OCI-LY1 (cell line): ENCODE results near the gene ANKS1A.

Source experiments
- CTCF ChIP-seq: fragments of 200-600 bp; sonication (generic), shearing (Covaris generic); IDR thresholded peaks from 2 replicates; pipeline ENCODE4 v1.5.1; 2017; ENCODE audit warnings: mild to moderate bottlenecking, antibody characterized with exemption, low read length, moderate library complexity, mixed read lengths
- EZH2 ChIP-seq: fragments of 200-600 bp; sonication (generic), shearing (Covaris generic); IDR thresholded peaks from 2 replicates; pipeline ENCODE4 v1.8.0; 2017; ENCODE audit warnings: borderline replicate concordance, mixed run types, mild to moderate bottlenecking, antibody characterized with exemption, low read length, moderate library complexity, mixed read lengths

- no peak for TF ChIP-seq CTCF
- TF ChIP-seq EZH2 = no peak
Observed at GRCh38 chr6:34957231-34957783, 68.3 kb downstream of the ANKS1A start.
